GM19328 (cell line): ENCODE measurements around the gene CCN2.

Experiments used
- ATAC-seq: cut with Tn5 transposase; IDR thresholded peaks from one replicate; pipeline ENCODE4 v1.9.1; 2021; ENCODE audit warnings: mild to moderate bottlenecking, moderate library complexity; ENCODE audit not compliant: unreplicated experiment

Gene CCN2

DNA sequence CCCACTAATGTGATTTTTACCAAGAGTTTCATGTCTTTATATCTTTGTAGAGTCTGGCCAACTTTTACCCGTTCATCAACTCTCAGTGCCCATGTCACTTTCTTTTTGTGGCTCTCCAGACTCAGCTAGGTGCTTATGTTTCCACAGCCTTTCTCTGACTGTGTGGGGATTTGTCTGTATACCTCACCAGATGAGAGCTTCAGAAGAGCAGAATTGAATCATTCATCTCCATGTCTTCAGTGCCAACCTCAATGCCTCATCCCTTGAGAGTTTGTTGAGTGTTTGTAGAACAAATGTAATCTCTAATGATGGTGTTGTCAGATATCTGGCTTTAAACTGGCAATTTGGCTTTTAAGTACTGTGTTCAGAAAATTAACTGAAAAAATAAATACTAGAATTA lies 16.8 kb upstream of the CCN2 start:
- no peak for ATAC-seq

DNA sequence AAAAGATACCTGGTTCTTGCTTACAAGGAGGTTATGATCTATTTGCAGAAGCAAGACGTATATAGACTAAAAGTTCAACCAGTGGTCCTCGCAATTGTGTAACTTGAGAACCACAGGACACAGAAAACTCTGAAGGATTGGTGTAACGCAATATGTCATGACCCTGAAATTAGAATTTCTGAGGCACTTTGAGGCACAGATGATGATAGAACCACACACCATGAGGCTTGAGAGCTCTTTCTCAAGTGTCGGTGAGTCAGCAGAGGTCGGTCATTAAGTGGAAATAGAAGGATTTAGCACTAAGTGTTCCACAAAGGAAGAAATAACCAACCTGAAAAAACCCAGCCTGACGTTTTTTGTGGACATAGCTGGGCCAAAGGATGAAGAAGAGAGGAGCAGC lies 15.3 kb upstream of the CCN2 start:
- ATAC-seq, result no peak

DNA sequence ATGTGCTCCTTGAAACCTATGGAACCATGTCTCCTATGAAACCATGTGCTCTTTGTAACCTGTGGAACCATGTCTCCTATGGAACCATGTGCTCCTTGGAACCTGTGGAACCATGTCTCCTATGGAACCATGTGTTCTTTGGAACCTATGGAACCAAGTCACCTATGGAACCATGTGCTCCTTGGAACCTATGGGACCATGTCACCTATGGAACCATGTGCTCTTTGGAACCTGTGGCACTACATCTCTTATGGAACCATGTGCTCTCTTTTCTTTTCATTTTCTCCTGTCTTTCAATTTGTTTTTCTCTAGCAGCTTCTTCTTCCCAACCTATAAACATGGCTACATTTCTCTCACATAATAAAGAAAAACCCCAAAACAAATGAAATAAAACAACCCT lies 11.9 kb upstream of the CCN2 start:
- no peak for ATAC-seq

DNA sequence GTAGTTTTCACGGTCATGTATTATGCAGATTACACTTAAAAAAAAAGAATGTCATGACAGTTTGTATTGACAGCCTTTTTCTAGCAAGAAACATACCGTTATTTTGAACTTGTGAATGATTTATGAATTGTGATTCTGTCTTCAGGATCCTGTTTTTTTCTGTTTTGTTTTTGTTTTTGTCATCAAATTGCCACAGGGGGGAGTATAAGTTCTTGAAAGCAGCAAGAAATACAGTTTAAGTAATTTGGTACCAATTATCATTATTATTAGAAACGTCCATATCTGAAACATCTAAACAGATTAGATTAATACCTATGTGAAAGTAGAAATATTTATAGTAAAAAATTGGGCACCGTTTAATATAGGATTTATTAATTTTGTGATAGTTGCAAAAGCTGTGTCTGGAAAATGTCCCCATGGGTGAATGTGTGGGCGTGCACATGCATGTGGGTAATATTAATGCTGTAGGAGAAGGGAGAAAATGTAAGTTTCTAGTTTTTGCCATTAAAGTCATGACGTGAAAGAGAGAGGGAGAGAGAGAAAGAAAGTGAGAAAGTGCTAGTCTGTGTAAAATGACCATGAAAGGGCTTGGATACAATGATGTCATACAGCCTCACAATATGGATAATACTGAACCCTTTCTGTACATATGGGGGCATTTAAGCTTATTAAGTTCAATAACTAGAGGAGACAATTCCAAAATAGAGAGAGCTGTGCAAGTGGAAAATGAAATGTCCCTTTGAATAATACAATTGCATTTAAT lies 9.4 kb upstream of the CCN2 start:
- ATAC-seq, result no peak

DNA sequence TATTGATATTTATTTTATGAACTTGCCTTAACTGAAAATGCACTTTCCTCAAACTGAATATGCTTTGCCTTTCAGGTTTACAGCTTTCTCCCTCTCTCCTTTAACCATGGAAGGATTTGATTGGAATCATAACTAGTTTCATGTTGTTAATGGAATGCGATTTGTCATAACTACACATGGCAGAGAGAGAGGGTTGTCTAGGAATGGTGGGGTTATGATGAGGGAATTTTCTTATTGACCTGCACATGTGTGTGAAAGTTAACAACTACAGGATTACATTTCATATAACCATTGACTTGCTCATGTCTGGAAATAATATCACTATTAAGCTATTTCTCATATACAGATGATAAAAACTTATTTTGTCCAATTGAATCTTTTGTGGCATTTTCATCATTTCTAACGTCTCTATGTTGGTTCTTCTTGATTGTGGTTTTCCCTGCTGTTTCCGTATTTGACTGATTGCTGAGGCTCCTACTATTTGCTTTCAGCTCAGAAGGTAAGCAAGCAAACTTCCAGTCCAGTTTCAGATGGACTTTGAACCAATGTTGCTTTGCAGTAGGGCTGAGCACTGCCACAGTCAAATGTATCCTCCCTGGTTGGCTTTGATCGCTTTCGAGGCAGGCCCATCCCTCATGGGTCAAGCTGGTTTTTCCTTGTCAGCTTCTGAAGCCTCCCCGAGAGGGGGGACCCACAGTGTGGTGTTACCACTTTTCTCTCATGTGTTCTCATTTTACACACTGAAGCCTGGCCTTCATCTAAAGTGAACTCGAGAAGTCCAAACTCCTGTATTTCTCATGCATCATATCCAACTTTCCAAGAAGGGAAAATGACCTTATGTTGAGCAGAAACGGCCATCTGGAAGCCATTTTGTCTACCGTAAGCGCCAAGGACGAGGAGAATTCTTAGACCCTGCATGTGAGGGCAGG lies 7.6 kb upstream of the CCN2 start:
- ATAC-seq, result no peak

DNA sequence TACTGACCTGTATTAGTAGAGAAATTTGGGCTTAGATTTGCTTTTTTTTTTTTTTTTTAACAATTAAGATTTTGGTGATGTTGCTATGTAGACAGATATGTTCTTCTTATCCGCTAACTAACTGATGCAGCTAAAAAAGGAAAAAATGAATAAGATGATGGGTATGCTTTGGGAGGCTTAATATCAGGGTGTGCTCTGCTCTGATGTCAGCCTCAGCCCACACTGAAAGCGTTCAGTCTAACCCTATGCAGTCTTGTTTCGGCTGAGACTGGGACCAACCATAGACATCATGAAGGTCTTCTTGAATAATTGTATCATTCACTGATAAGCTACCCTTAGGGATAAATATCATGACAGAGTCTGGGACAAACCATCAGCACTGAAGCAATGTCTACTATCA lies 6.9 kb upstream of the CCN2 start:
- no peak for ATAC-seq

DNA sequence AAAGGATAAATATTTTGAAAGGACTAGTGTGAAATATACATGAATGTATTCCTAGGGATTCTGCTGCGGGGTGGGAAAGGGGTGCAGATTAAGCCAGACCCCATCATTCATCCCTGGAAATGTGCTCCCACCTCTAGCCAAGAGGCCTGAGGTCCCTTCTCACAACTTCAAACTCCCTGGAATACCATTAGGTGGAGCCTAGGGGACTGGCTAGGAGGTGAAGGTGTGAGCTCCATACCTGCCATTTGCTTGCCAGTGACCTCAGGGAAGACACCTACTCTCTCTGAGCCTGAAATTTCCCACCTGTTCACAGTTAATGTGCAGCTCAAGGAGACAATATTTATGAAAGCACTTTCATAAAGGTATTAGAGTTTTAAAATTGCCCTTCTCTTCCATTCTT lies 4.7 kb upstream of the CCN2 start:
- no peak for ATAC-seq

DNA sequence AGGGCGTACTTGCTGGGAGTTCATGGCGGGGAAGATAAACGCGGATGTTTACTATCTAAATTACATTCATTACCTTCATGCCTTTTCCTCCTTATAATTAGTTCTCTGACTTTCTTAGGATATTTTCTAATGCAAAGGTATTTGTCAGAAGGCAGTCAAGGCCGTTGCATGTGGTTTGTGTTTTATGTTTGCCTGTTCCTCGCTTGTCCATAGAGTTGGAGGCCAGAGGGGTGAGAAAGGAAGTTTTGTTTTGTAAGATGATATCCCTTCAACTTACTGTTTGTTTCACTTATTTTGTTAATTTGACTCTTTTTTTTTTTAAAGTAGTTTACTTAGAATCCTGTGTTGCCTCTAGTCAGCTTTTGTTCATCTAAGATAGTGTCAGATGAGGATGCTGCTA lies 4.0 kb upstream of the CCN2 start:
- ATAC-seq, result no peak

DNA sequence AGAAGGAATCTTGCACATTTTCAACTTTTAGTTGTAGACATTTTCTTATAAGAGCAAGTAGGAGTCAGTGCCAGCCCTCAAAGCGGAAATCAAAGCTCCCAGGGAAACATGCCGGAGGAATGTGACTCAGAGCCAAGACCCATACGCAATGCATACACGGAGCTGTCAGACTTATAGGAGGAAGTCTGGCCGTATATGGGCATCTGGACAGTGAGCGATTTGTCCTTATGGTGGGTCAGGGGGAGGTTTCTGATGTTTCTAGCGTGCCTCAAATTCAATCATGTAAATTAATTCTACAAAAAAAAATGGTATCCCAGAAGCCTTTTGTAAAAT lies 3.6 kb upstream of the CCN2 start:
- no peak for ATAC-seq

DNA sequence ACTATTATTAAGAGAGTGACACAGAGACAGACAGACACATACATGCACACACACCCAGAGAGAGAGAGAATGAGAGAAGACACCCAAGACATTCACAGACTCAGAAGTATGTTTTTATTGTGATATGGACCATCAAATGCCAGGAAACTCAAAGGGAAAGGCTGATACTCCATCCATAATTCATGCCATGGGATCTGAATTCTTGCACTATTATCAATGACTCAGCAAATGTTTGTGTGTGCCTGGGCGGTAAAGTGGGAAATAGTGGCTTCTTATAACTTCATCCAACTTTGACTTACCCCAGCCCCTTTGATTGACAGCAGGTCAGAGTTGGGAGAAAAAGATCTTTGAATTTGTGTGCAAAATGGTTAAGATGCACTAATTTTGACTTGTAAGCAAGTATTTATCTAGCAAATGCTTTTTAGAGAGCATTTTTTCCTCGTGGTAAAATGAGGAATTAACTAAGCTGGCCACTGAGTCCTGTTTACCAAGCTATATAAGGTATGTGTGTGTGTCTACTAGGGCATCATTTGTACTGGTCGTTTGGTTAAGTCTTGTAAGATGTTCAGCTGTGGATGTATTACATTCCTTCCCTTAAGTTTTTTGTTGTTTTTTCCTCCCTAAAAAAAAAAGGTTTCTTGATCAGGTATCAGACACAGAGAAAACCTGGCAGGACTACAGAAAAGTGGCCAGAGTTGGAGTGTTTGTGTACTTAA lies 3.0 kb upstream of the CCN2 start:
- no peak for ATAC-seq

DNA sequence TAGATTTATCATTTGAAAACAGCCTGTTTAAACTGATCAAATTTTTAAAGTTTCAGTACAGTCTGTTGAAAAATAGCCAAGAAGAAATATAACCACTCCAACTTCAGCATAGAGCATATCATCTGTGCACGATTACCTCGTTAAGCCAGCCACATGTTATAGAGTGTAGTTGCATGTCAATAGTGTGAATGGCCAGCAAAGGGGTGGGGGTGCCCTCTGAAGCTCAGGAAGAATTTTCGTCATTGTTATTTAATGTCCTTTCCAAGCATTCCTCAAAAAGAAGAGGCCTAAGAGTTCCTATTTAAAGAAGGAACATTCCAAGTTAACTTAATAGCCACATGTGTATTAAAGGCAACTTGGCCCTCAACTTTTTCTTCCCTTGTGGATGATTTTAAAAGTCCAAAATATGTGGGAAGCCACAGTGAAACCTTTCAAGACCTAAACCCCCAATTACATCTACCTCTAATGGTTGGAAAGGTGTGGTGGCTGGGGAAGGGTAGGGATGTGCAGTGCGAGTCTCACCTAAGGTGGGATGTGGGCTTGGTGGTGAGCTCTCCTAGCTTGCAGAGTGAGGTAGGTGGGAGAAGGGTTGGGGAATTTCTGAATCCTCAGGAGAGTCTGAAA lies 1.8 kb upstream of the CCN2 start:
- no peak for ATAC-seq

DNA sequence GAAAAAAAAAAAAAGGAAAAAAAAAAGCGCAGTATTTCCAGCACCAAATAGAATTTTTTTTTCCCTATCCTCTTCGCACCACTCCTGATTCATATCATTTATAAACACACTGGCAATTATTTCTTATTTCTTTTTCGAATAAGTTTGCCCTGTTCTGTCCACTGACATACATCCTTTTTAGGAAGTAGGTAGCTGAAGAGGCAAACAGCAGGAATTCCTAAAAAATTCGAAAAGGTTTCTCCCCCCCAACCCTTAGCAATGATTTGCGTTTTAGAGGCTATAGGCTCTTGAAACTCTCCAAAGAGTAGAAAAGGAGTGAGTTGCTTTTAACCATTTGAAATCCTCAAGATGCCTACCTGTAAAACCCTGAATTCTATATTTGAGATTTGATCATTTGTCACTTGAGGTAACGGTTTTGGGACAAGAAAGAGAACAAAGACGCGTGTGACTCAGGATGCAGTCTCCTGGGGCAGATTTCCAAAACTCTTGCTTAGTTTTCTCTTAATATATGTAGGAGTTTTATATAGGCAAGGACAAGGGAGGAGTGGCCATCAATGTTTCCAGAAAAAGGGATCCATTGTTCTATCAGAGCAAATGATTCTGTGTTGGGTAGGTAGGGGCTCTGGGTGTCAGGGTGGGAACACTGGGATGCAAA lies 531 bp upstream of the CCN2 start:
- no peak for ATAC-seq

DNA sequence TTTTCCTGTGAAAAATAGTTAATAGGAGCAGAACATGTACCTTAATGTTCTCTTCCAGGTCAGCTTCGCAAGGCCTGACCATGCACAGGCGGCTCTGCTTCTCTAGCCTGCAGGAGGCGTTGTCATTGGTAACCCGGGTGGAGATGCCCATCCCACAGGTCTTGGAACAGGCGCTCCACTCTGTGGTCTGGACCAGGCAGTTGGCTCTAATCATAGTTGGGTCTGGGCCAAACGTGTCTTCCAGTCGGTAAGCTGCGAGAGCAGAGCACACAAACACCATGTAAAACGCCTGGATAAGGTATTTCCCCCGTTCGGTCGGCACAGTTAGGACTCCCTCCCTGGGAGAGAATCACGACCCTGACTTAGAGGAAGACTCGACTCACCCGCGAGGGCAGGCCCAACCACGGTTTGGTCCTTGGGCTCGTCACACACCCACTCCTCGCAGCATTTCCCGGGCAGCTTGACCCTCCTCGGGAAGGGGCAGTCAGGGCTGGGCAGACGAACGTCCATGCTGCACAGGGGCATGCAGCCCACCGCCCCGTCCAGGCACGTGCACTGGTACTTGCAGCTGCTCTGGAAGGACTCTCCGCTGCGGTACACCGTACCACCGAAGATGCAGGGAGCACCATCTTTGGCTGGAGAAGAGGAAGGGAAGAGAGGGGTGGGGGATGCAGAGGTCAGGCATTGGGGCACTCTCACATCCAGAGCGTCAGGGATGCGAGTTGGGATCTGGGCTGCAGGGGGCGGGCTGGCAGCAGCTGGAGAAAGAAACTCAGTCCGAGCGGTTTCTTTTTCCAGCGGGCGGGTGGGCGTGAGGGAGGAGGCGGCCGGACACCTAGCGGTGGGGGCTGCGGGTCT lies 1.0 kb downstream of the CCN2 start:
- no peak for ATAC-seq

DNA sequence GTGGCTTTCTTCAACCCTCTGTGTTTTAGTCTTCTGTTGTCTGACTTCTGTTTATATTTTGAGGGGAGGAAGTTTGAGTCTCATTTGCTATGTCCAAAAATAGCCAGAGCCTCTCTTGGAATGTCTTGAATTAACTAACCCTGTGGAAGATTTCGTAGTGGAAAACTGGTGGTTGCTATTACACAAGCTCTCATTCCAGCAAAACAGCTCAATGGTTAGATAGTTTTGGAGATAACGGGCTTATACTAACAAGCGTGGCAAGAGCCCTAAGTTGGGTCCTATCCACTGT lies 1.6 kb downstream of the CCN2 start:
- ATAC-seq, result no peak

DNA sequence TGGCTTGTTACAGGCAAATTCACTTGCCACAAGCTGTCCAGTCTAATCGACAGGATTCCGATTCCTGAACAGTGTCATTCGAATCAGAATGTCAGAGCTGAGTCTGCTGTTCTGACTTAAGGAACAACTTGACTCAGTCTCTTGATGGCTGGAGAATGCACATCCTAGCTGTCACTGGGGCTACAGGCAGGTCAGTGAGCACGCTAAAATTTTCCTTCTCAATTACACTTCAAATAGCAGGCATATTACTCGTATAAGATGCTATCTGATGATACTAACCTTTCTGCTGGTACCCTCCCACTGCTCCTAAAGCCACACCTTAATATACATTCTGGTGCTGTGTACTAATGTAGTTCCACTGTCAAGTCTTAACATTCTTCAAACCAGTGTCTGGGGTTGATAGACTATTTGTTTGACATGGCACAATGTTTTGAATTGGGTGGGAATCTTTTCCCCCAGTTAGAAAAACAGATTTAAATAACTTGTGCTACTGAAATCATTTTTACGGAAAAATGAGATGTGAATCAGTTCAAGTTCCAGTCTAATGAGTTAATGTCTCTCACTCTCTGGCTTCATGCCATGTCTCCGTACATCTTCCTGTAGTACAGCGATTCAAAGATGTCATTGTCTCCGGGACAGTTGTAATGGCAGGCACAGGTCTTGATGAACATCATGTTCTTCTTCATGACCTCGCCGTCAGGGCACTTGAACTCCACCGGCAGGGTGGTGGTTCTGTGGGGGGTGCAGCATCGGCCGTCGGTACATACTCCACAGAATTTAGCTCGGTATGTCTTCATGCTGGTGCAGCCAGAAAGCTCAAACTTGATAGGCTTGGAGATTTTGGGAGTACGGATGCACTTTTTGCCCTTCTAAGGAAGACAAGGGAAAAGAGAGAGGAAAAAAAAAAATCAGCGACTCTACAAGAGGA lies 2.2 kb downstream of the CCN2 start:
- no peak for ATAC-seq

DNA sequence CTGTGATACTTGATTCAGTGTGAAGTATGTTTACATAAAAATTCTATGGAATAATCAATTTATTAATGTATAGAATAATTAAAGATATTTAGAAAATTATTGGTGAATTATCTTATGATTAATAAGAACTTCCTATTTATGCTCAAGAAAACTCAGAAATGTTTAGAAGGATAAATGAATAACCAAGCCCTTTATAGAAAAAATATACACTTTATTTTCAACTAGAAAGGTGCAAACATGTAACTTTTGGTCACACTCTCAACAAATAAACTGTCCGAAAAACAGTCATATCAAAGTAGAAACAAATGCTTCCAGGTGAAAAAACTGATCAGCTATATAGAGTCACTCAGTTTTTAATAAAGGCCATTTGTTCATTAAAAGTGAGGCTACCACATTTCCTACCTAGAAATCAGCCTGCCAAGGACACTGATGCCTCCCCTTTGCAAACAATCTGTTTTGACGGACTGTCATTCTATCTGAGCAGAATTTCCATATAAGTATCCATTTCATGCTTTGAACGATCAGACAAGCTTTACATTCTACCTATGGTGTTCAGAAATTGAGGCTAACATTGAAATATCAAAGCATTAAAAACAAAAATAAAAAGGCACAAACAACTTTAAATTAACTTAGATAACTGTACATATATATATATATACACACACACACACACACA lies 3.0 kb downstream of the CCN2 start:
- ATAC-seq, result no peak

DNA sequence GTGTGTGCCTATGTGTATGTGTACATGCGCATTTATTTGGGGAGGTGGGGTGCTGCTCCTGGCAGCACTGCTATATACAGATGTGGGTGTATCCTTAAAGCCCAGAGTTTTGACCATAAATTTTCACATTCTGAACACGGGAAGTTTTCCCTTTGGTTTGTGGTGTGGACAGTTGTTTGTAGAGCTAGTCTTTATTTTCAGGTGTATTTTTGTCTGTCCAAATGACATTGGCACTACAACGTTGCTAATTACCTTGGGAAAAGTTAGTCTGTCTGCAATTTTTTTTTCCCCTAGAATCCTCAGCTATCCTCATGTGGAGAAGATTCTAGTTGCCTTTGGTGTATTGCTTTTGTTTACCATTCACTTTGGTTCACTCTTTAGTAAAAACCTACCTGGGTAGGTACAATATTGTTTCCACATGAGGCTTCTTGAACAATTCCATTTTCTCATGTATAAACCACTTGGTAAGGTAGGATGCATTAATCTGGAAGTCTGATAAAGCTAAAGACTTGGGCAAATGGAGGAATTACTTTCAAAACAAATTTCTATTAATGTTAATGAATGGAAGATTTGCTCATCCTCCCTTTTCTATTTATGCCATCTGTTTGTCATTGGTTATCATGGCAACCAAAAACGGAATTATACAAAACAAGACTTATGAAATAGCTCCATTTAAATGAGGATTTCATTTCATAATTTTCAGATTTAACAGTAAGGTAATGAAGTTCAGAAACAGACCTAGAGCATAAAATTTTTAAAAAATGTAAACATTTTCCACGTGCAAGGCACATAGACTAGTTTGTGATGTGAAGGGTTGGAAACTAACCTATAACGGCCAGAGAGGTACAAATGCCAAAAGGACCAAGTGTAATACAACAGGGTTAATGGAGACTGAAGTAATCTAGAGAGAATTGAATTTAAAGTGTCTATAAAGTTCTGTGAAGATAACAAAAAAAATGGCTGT lies 3.9 kb downstream of the CCN2 start:
- no peak for ATAC-seq
